Measurements from ENCODE around the gene ALX4.

ALX4 gene

GRCh38 chr11:44335052-44335760 is 25.3 kb upstream of the ALX4 start:
- DNase-seq = no peak

- no peak for DNase-seq
Measured at GRCh38 chr11:44334356-44335004, 24.5 kb upstream of the ALX4 start.

GRCh38 chr11:44333271-44334218 is 23.6 kb upstream of the ALX4 start:
- no peak for DNase-seq

GRCh38 chr11:44332665-44333064 is 22.7 kb upstream of the ALX4 start:
- DNase-seq = no peak

GRCh38 chr11:44329472-44330230 is 19.7 kb upstream of the ALX4 start:
- peak in 2 of 3 experiments; percentile 40 to 73 for DNase-seq

GRCh38 chr11:44328138-44328660 is 18.3 kb upstream of the ALX4 start:
- DNase-seq = peak in 2 of 3 experiments; percentile 77 to 94

GRCh38 chr11:44327730-44328129 is 17.8 kb upstream of the ALX4 start:
- peak in 1 of 3 experiments; percentile 40 for DNase-seq

- DNase-seq = peak in 2 of 3 experiments; percentile 31 to 48
Measured at GRCh38 chr11:44326615-44327475, 16.9 kb upstream of the ALX4 start.

- DNase-seq = no peak
Measured at GRCh38 chr11:44325698-44326097, 15.8 kb upstream of the ALX4 start.

GRCh38 chr11:44324749-44325525 is 15.0 kb upstream of the ALX4 start:
- DNase-seq = peak in 2 of 3 experiments; percentile 74 to 95

GRCh38 chr11:44324222-44324621 is 14.3 kb upstream of the ALX4 start:
- DNase-seq = no peak

GRCh38 chr11:44322243-44322642 is 12.3 kb upstream of the ALX4 start:
- no peak for DNase-seq

GRCh38 chr11:44321059-44321458 is 11.1 kb upstream of the ALX4 start:
- no peak for DNase-seq

GRCh38 chr11:44320289-44320973 is 10.5 kb upstream of the ALX4 start:
- no peak for DNase-seq

GRCh38 chr11:44319552-44320288 is 9.8 kb upstream of the ALX4 start:
- DNase-seq = no peak

- DNase-seq = no peak
Measured at GRCh38 chr11:44319170-44319551, 9.2 kb upstream of the ALX4 start.

- DNase-seq = no peak
Measured at GRCh38 chr11:44318369-44318768, 8.4 kb upstream of the ALX4 start.

- peak in 2 of 3 experiments; percentile 81 to 89 for DNase-seq
Measured at GRCh38 chr11:44316659-44317240, 6.8 kb upstream of the ALX4 start.

Measured in NCI-H1417 (cell line).